GM21367 (cell line): Measurements from ENCODE around the gene PPP2R2D.
"Not testable (repeated sequence)": the region's sequence is repeated elsewhere in the genome, so short reads cannot be mapped to it uniquely, and the experiment has no call there.

Experiments used
- ATAC-seq: cut with Tn5 transposase; IDR thresholded peaks from one replicate; pipeline ENCODE4 v1.9.1; 2021; ENCODE audit not compliant: unreplicated experiment

Gene PPP2R2D

DNA sequence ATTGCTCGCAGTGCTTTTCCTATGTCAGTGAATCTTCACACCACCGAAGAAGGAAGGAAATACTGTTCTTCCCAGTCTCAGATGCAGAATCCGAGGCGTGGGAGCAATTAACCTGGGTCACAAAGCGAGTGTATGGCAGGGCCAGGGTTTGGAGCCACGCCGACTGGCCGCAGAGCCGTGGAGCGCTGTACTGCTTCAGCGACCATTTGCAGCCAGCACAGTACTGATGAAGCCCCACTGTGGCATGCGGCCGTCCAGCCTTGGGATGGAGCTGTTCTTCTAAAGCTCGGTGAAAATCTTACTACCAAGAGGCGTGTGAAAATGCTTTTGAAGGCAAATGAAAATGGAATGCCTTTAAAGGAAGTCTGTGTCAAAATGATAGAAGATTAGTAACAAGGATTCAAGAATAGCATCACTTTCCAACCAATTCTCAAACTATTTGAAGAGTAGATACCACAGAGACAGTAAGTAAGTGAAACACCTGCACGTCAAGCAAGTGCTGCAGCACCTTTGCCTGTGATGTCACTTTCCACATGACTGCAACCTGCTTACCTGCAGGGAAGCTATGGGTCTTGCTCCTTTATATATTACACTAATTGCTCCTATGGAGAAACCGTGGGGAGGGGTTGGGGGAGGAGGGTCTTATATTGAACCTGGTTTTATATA, 4.9 kb downstream of the PPP2R2D start:
- no peak for ATAC-seq

- no peak for ATAC-seq
Observed at GRCh38 chr10:131906269-131906639, 5.4 kb downstream of the PPP2R2D start.

DNA sequence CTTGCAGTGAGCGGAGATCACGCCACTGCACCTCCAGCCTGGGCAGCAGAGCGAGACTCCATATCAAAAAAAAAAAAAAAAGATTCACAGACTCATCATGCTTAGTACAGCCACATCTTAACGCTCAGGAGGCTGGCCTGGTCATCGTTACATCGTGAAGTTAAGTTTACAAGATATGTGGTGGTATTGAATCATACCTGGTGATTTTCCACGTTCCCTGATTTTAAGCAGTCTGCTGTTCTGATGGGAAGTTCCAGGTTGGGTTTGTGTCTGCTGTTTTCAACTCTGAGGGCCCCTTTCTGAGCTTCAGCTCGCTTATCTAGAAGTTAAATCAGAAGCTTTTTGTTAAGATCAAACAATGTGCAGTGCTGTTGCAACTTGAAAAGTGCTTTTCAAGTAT, 6.9 kb downstream of the PPP2R2D start:
- ATAC-seq, result no peak

DNA sequence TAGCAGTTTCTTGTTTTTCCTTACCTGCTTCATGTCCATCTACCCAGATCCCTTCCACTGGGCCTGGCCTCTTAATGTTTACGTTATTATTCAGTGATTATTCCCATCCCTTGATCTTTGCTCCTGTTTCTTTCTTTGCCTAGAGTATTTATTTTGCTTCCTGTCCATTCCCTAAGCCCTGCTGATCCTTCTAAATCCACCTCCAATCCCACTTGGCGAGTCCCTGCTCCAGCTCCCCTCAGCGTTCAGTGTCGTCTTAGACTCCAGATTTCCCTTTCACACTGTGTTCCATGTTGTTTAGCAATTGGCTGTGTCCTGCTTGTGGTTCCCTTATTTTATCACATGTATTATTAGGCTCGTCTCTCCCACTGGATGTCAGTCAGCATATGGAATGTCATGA, 7.3 kb downstream of the PPP2R2D start:
- no peak for ATAC-seq

- no peak for ATAC-seq
Observed at GRCh38 chr10:131909014-131909808, 8.4 kb downstream of the PPP2R2D start.

- no peak for ATAC-seq
Observed at GRCh38 chr10:131909929-131910328, 9.1 kb downstream of the PPP2R2D start.

- no peak for ATAC-seq
Observed at GRCh38 chr10:131910663-131911314, 10.0 kb downstream of the PPP2R2D start.

- ATAC-seq, result no peak
Observed at GRCh38 chr10:131911451-131911850, 10.6 kb downstream of the PPP2R2D start.

DNA sequence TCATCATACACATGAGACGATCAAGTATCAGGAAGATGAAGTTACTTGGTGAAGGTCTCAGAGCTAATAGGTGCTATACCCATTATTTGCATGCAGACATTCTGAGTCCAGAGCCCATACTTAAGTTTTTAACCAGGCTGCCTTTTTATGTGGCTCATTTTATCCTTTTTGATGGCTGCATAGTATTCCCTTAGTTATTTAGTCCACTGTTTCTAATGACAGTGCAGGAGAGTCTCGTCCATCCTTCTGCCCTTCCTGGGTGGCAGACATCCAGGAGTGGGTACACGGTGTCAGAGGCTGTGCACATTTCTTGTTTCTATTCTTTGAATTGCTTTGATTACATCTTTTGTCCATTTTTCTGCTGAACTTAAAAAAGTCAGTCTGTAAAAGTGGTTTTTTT, 11.8 kb downstream of the PPP2R2D start:
- ATAC-seq, result no peak

- no peak for ATAC-seq
Observed at GRCh38 chr10:131915484-131915883, 14.7 kb downstream of the PPP2R2D start.

DNA sequence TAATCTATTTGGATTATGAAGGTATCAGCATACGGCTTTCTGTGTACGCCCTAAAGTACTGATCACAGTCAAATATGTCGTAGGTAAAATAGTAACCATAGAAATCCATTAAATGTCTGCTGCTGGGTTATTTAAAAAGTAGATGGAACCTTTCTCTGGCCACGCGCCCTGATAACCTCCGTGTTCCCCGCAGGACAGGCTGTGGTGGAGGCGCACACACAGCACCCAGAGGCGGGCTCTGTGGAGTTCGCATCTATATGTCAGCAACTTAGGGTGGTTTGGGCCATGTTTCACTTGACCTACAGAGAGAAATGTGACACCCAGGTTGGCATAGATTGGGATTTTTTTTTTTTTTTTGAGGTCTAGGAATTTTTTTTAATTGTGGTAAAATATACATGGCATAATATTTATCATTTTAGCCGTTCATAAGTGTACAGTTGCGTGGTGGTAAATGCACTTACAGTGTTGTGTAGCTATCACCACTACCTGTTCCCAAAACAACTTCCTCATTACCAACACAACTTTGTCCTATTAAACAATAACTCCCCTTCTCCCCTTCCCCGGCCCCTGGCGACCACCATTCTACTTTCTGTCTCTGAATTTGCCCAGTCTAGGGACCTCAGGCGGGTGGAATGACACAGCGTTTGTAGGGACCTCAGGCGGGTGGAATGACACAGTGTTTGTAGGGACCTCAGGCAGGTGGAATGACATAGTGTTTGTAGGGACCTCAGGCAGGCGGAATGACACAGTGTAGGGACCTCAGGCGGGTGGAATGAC, 15.4 kb downstream of the PPP2R2D start:
- no peak for ATAC-seq

DNA sequence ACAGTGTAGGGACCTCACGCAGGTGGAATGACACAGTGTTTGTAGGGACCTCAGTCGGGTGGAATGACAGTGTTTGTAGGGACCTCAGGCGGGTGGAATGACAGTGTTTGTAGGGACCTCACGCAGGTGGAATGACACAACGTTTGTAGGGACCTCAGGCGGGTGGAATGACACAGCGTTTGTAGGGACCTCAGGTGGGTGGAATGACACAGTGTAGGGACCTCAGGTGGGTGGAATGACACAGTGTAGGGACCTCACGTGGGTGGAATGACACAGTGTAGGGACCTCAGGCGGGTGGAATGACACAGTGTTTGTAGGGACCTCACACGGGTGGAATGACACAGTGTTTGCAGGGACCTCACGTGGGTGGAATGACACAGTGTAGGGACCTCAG, 16.0 kb downstream of the PPP2R2D start:
- ATAC-seq, result not testable (repeated sequence)

- not testable (repeated sequence) for ATAC-seq
Observed at GRCh38 chr10:131917496-131917895, 16.7 kb downstream of the PPP2R2D start.

- ATAC-seq, result not testable (repeated sequence)
Observed at GRCh38 chr10:131919461-131919860, 18.7 kb downstream of the PPP2R2D start.

- ATAC-seq, result no peak
Observed at GRCh38 chr10:131920151-131920550, 19.3 kb downstream of the PPP2R2D start.

- ATAC-seq, result no peak
Observed at GRCh38 chr10:131920693-131921092, 19.9 kb downstream of the PPP2R2D start.

DNA sequence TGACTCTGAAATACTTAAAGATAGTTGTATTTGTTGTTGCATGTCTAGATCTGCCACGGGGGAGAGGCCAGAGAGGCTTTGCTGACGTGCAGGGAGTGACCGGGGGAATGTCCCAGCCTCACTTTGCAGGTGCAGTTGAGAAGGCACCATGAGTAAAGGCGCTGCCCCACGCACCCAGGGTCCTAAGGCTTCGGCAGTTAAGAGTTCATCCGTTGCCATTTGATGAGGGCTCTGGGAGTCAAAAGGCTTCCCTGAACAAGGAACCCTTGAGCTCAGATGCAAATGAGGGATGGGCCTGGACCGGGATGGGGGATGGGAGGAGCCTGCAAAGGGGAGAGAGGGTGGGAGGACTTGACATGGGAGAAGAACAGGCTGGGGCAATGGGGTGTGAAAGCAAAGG, 20.4 kb downstream of the PPP2R2D start:
- ATAC-seq, result no peak

- no peak for ATAC-seq
Observed at GRCh38 chr10:131923038-131923756, 22.4 kb downstream of the PPP2R2D start.

- ATAC-seq, result no peak
Observed at GRCh38 chr10:131925011-131925649, 24.3 kb downstream of the PPP2R2D start.

- ATAC-seq, result no peak
Observed at GRCh38 chr10:131925716-131926115, 24.9 kb downstream of the PPP2R2D start.
